GM18867 (cell line): ENCODE results near the gene TICRR.
A peak's percentile ranks its signal among the peaks of the same experiment; 100 is the strongest.
"Not testable (repeated sequence)": the region's sequence is repeated elsewhere in the genome, so short reads cannot be mapped to it uniquely, and the experiment has no call there.

Experiments
- ATAC-seq: cut with Tn5 transposase; IDR thresholded peaks from one replicate; pipeline ENCODE4 v1.9.1; 2021; ENCODE audit warnings: mild to moderate bottlenecking, moderate library complexity; ENCODE audit not compliant: unreplicated experiment

Gene TICRR

DNA sequence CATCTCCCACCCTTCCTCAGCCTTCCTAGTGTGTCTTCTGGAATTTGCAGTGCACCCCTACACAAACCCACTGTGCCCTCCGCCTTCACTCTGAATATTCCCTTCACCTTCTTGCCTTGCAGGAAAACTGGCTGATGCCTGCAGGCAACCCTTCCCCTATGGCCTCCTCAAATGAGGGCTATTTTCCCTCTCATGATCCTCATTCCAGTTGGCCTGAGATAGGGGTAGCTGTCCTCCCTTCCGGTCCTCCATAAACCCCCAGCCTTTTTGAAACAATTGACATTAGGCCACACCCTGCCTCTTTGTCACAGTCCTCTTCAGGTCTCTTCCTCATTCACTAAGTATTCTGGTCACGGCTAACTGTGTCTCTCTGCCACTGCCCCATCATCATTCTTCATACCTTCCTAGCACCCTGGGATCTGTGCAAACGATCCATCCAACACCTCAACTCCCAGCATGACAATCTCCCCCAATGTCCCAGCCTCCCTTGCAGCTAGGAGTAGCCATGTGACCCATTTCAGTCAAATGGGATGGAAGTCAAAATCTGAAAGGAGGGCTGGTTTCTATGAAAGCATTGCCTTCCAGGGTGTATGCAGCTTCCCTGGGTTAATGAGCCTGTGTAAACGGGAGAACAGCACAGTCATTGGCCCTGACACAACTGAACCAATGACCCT, 8.5 kb upstream of the TICRR start:
- ATAC-seq: no peak

GRCh38 chr15:89569090-89569745, 6.1 kb upstream of the TICRR start:
- ATAC-seq: no peak

- peak; percentile 16 for ATAC-seq
Observed at GRCh38 chr15:89575656-89576416, 567 bp downstream of the TICRR start.

- ATAC-seq: no peak
Observed at GRCh38 chr15:89576417-89576773, 1.1 kb downstream of the TICRR start.

GRCh38 chr15:89577776-89578115, 2.5 kb downstream of the TICRR start:
- ATAC-seq: no peak

DNA sequence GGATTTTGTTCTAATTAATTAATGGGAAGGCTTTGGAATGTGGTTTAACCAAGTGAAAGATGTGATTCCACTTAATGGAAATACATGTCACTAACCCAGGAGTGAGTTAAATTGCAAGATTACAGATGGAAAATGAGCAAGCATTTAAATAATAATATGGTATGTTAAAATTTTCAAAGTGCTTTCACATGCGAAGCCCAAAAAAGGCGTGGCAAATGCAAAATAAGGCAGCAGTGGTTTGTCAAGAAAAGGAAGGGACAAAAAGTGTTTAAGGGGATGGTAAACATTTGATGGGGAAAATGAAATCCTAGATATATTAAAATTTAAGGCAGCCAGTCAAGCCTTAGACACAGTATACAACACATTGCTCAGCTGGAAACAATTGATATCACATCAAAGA, 2.9 kb downstream of the TICRR start:
- no peak for ATAC-seq

DNA sequence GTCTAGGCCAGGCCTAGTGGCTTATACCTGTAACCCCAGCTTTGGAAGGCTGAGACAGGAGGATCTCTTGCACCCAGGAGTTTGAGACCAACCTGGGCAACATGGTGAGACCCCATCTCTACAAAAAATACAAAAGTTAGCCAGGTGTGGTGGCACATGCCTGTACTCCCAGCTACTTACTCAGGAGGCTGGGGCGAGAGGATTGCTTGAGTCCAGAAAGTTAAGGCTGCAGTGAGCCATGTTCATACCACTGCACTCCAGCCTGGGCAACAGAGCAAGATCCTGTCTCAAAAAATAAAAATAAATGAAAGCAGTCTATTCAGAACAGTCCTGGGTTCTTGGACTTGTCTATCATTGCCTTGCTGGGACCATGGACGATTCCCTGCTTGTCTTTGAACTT, 5.5 kb downstream of the TICRR start:
- not testable (repeated sequence) for ATAC-seq

DNA sequence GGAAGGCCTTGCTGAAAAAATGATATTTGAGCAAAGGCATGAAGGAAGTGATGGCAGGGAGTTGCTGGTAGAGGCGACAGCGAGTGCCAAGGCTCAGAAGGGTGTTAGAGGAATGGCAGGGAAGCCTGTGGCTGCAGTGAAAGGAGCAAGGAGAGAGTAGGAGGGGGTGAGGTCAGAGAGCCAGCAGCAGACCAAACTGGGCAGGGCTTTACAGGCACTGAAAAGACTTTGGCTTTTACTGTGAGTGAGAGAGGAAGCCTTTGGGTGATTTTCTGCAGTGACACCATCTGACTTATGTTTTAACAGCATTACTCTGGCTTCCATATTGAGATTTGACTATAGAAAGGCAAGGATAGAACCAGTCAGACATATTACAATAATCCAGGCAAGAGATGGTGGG, 11.4 kb downstream of the TICRR start:
- no peak for ATAC-seq

DNA sequence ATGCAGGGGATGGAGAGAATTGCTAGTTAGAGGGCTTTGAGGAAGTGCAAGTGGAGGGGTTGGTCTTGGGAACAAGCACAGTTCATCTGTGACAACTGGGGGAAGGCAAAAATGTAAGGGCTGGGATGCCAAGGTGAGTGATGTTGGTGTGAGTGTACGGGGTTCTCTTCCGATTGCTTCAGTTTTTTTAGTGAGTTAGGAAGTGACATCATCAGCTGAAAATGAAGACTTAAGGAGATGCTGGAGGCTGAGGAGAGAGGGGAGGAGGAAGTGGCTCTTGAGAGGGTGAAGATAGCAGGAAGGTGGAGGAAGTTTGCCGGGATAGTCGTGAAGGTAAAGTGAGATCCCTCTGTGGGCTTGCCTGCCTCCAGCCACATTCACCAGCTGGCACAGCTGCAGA, 12.7 kb downstream of the TICRR start:
- no peak for ATAC-seq

GRCh38 chr15:89591834-89592233, 16.6 kb downstream of the TICRR start:
- ATAC-seq: no peak

- ATAC-seq: no peak
Observed at GRCh38 chr15:89593018-89593417, 17.7 kb downstream of the TICRR start.

DNA sequence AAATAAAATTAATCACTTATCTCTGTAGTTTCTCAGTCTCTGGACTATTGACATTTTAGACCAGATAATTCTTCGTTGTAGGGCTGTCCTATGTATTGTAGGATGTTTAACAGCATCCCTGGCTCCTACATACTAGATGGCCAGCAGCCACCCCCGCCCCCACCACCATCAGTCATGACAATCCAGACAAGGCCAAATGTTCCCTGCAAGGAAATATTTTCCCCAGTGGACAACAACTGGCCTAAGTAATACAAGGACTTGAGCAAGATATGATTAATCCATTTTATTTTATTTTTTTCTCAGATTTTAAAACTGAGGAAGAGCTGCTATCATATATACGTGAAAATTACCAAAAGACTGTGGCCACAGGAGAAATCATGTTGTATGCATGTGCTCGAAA, 23.8 kb downstream of the TICRR start:
- no peak for ATAC-seq

DNA sequence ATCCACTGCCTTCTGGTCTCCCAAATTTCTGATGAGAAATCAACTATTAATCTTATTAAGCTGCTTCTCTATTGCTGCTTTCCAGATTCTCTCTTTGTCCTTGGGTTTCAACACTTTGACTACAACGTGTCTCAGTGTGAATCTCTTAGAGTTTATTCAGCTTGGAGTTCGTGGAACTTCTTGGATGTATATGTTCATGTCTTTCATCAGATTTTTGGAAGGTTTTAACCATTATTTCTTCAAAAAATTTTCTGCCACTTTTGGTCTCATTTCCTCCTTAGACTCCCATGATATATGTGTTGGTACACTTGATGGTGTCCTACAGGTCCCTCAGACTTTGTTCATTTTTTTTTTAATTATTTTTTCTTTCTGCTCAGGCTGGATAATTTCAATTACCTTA, 36.0 kb downstream of the TICRR start:
- ATAC-seq: no peak

DNA sequence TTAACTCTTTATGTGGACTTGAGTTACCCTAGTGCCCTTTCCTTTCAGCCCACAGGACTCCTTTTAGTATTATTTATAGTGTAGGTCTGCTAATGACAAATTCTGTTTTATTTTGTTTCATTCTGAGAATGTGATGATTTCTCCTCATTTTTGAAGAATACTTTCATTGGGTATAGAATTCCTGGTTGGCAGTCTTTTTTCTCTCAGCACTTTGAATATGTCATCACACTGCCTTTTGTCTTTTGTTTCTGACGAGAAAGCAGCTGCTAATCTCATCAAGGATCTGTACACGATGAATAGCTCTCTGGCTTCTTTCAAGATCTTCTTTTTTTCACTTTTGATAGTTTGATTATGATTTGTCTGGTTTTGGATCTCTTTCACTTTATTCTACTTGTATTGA, 37.8 kb downstream of the TICRR start:
- ATAC-seq: no peak

GRCh38 chr15:89614164-89614563, 38.9 kb downstream of the TICRR start:
- no peak for ATAC-seq

GRCh38 chr15:89615135-89615534, 39.9 kb downstream of the TICRR start:
- ATAC-seq: no peak

DNA sequence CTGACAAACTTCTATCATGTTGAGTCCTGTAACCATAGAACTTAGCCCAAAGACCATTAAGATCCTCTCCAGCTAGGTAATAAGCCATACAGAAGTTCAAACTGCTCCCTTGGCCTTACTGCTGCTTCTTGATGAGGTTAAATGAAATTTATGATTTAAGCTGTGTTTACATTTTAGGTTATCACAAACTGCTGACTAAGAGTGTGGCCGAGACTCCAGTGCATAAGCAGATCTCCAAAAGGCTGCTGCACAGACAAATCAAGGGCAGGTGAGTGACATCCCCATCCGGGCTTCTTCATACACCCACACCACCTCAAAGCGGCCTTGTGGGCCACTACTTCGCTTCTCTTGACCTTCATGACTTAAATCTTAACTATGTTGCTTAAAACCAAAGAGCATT, 41.0 kb downstream of the TICRR start:
- ATAC-seq: no peak

GRCh38 chr15:89621547-89621946, 46.3 kb downstream of the TICRR start:
- no peak for ATAC-seq

GRCh38 chr15:89623165-89623564, 47.9 kb downstream of the TICRR start:
- ATAC-seq: no peak

- no peak for ATAC-seq
Observed at GRCh38 chr15:89625716-89626115, 50.4 kb downstream of the TICRR start.

GRCh38 chr15:89627256-89627970, 52.1 kb downstream of the TICRR start:
- ATAC-seq: no peak

- no peak for ATAC-seq
Observed at GRCh38 chr15:89628301-89628700, 53.0 kb downstream of the TICRR start.
